Ramos (cell line): ENCODE data around the gene CNTNAP2.
"Not testable (repeated sequence)": the region's sequence is repeated elsewhere in the genome, so short reads cannot be mapped to it uniquely, and the experiment has no call there.

Experiments
- in situ Hi-C: fragments of 300-500 bp; cut with MboI; formaldehyde crosslinking; loops from one replicate; pipeline ENCODE4 v1.14.3; 2022; ENCODE audit warnings: low sequenced_read_pairs; ENCODE audit not compliant: unreplicated experiment

The CNTNAP2 gene

GRCh38 chr7:148056406-148056805, 1939.8 kb downstream of the CNTNAP2 start:
- in situ Hi-C loops, result no loop called here

DNA sequence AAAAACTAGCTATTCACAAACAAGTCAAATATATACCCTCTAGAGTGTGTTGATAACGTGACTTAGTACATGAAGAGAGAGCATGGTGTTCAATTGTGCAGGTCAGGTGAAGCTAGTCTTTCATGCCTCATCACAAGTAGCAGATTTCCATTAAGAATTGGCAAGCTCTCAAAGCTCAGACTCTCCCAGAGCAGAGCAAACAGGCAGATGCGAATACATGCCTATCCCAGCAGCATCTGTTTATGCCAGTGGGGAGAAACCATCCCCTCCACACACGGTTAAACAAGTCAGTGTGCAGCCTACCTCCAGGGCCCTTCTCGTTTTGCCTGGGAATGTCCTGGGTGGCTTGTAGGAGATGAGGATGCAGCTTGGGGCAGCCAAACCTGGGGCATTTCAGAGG, 1941.5 kb downstream of the CNTNAP2 start:
- in situ Hi-C loops, result no loop called here

GRCh38 chr7:148058753-148059152, 1942.2 kb downstream of the CNTNAP2 start:
- in situ Hi-C loops, result no loop called here

DNA sequence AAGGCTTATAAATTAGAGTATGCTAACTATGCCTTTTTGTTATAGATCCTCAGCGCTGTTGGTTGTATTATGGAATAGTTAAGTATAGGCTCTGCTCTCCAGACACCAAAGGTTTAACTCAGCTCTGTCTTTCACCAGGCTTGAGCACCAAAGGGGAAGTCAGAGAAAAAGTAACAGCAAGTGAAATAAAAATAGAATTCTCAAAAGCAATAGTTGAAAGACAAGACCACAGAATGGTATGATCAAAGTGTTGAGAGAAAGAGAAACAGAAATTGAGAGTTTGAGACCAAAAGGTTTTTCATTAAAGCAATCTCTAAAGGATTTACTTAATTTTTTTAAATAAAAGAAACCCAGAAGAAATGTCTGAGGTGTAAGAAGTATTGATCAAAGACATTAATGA, 1944.1 kb downstream of the CNTNAP2 start:
- in situ Hi-C loops, result no loop called here

- in situ Hi-C loops, result not testable (repeated sequence)
Measured at GRCh38 chr7:148078111-148078510, 1961.5 kb downstream of the CNTNAP2 start.

DNA sequence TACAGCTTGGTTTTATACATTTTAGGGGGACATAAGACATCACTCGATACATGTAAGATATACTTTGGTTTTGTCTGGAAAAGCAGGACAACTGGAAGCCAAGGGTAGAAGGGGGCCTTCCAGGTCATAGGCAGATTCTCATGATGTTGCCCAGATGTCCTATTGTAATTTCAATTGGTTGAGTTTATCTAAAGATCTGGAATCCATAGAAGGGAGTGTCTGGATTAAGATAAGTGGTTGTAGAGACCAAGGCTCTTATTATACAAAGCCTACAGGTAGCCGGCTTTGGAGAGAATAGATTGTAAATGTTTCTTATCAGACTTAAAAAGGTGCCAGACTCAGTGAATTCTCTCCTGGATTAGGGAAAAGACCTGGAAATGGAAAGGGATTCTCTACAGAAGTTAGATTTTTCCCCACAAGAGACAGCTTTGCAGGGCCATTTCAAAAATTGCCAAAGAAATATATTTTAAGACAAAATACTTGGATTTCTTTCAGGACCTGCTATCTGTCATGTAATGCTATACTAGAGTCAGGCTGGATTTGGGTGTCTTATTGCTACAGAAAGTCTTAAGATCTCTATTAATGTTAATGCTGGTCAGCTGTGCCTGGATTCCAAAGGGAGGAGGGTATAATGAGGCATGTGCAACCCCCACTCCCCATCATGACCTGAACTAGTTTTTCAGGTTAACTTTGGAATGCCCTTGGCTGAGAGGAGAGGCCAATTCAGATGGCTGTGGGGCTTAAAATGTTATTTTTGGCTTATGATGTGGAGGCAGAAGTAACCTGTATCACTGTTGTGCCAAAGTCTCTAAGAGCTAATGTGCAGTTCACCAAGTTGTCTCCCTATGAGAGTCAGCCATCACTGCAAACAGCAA, 1962.8 kb downstream of the CNTNAP2 start:
- in situ Hi-C loops, result no loop called here

GRCh38 chr7:148083448-148083847, 1966.8 kb downstream of the CNTNAP2 start:
- in situ Hi-C loops, result no loop called here

GRCh38 chr7:148084138-148084537, 1967.5 kb downstream of the CNTNAP2 start:
- in situ Hi-C loops, result no loop called here

DNA sequence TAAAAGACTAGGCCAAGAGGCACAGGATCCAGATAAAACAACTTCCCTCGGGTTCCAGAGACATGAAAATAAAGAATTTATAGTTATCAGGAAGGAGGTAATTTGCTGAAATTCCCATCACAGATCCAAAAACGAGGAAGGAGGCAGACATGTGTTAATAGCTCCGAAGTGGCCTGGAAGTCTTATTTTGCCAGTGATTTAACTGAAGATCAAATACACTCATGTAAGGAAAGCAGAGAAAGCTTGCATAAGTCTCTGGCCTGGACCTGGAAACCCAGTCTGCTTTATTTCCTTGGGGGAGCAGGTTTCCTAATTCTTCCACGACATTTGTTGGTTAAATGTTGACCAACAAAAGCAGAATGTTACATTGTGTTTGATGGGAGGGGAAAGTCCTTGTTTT, 1975.3 kb downstream of the CNTNAP2 start:
- in situ Hi-C loops, result no loop called here

- in situ Hi-C loops, result no loop called here
Measured at GRCh38 chr7:148093375-148094166, 1977.0 kb downstream of the CNTNAP2 start.

GRCh38 chr7:148095066-148095465, 1978.5 kb downstream of the CNTNAP2 start:
- in situ Hi-C loops, result no loop called here

- in situ Hi-C loops, result no loop called here
Measured at GRCh38 chr7:148104136-148104716, 1987.6 kb downstream of the CNTNAP2 start.

GRCh38 chr7:148104924-148105323, 1988.3 kb downstream of the CNTNAP2 start:
- in situ Hi-C loops, result no loop called here

DNA sequence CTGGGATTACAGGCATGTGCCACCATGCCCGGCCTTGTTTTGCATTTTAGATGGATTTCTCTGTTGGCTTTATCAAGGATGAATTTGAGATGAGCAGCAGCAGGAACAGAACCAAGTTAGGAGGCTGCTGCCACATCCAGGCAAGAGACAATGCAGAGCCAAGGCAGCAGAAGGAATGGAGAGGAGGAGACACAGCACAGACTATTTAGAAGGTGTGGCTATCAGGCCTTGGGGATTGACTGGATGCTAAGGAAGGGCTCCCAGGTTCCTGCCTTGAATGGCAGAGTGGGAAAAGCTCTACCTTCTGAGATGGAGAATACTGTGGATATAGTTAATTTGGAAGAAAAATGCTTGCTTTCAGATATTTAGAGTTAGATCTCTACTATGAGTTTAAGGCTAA, 1989.3 kb downstream of the CNTNAP2 start:
- in situ Hi-C loops, result no loop called here

GRCh38 chr7:148107443-148108127, 1991.0 kb downstream of the CNTNAP2 start:
- in situ Hi-C loops, result no loop called here

DNA sequence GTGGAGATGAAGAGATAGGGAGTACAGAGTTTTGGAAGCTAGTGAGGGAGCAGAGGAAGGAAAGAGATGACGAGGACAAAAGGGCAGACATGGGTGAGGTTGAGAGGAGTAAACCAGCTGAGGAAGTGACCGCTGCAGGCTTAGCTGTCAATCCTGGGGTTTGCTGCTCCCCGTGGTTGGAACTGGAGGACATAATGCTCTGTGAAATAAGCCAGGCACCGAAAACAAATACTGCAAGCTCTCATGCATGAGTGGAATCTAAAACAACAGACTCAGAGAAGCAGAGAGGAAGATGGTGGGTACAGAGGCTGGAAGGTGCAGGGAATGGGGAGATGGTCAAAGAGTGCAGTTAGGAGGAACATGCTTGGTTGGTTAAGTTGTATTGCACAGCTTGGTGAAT, 1991.8 kb downstream of the CNTNAP2 start:
- in situ Hi-C loops, result no loop called here

DNA sequence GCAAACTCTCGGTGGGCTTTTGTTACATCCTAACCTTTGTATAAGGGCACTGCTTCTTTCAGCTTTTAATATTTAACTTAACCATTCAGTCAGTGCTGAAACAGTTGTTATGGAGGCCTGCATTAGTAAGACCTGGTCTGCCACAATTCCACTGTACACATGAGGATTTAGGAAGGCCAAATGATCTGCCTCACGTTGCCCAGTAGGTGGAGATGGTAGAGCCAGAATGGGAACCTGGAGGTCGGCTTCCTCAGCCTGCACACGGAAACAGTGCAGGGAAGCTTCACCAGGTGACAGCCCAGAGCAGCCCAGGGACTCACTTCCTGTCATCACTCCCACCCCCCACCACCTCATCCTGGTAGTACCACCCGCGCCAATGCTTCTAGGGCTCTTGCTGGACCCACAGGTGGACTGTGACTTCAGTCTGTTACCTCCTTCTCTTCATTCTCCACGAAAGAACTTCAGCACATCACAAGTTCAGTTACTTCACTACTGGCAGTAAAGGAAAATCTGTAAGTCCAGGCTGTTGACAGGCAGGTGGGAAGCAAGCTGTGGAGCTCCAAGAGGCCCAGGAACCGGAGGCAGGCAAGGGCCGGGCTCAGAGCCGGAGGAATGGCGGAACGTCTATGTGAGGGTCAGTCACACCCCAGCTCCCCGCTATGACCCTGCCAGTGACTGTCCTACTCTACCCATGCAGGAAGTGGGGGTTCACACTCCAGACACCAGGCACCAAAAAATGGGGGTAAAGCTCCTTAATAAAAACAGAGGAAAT, 1993.7 kb downstream of the CNTNAP2 start:
- in situ Hi-C loops, result no loop called here

DNA sequence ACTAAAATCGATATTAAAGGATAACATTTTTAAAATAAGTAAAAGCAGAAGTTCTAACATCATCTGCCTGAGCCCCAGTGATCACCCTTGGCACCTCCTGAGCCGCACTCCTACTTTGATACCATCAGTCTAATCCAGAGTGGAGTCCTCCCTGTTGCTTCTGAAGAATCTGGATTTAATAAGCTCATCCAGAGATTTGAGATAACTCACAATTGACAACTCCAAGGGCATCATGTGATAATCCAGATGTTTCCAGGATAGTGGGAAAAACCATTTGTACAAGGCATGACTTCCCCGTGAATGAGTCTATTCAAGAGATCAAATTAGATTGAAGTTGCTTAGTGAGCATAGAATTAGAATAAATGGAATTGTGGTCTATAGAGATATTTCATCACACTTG, 1998.2 kb downstream of the CNTNAP2 start:
- in situ Hi-C loops, result no loop called here

GRCh38 chr7:148115308-148115707, 1998.7 kb downstream of the CNTNAP2 start:
- in situ Hi-C loops, result no loop called here

- in situ Hi-C loops, result no loop called here
Measured at GRCh38 chr7:148116195-148116594, 1999.6 kb downstream of the CNTNAP2 start.
